Left lung (tissue), 10 donors: ENCODE data around the gene RASGEF1C. TPM values are rescaled to one million over a fixed set of nuclear protein-coding genes. Genes with fewer than 3 reads are reported as not detected.

Experiments used
- ATAC-seq: fragments of 200-7000 bp; cut with Tn5 transposase; one replicate; pipeline ENCODE4 v1.9.1; 2020; ENCODE audit warnings: moderate library complexity
- DNase-seq, 4 donors: peaks; one replicate each; pipeline ENCODE4 v3.0.0-alpha.2; 2013 to 2020
- H3K27ac ChIP-seq, 2 donors: fragments of 200-600 bp; sonication (generic) in 1 of 2; one replicate each; pipeline versions ENCODE4 v1.5.0 to v1.8.0; 2020 to 2021
- H3K27me3 ChIP-seq, 2 donors: fragments of 200-600 bp; sonication (generic) in 1 of 2; one replicate each; pipeline versions ENCODE4 v1.5.0 to v1.8.0; 2020 to 2021
- H3K36me3 ChIP-seq, 2 donors: fragments of 200-600 bp; sonication (generic) in 1 of 2; one replicate each; pipeline versions ENCODE4 v1.5.0 to v1.8.0; 2020 to 2021
- H3K4me1 ChIP-seq, 2 donors: fragments of 200-600 bp; one replicate each; pipeline ENCODE4 v1.8.0; 2021
- H3K4me3 ChIP-seq, 2 donors: fragments of 200-600 bp; sonication (generic) in 1 of 2; one replicate each; pipeline versions ENCODE4 v1.5.0 to v1.8.0; 2020 to 2021; ENCODE audit warnings: mild to moderate bottlenecking in 1 of 2
- H3K9me3 ChIP-seq, 2 donors: fragments of 200-600 bp; sonication (generic) in 1 of 2; one replicate each; pipeline versions ENCODE4 v1.5.0 to v1.8.0; 2020 to 2021
- CTCF ChIP-seq, 2 donors: fragments of 200-600 bp; sonication (generic) in 1 of 2; IDR thresholded peaks; one replicate each; pipeline versions ENCODE4 v1.5.0 to v1.8.0; 2021; ENCODE audit warnings: antibody characterized with exemption in 2 of 2
- intact Hi-C, 2 donors: fragments of 100-400 bp; cut with DNase I; formaldehyde crosslinking; loops; one replicate each; pipeline versions ENCODE4 v1.11.2 to v1.14.2; 2022
- polyA plus RNA-seq, 6 donors: library from polyadenylated mRNA; unstranded; fragments of 120-200 nt; gene quantifications; one replicate each; pipeline ENCODE4 v1.2.1, GENCODE V29; 2013; ENCODE audit not compliant: insufficient read length in 6 of 6
- total RNA-seq, 2 donors: library from RNA; stranded (reverse); fragmentation: NEBNext Ultra II Directional; extraction: Animal tissue kit (Norgen Biotek cat#: 25700); gene quantifications; one replicate each; pipeline ENCODE4 v1.2.1, GENCODE V29; 2021
- donor health status: DM: no; HTN: yes; CAD: no.
- donor health status: DM: no; HTN: no; CAD: no.

Gene RASGEF1C
- total and polyA plus RNA-seq, 8 donors = 0.09 to 0.34 (median 0.17) TPM; not detected in 3

DNA sequence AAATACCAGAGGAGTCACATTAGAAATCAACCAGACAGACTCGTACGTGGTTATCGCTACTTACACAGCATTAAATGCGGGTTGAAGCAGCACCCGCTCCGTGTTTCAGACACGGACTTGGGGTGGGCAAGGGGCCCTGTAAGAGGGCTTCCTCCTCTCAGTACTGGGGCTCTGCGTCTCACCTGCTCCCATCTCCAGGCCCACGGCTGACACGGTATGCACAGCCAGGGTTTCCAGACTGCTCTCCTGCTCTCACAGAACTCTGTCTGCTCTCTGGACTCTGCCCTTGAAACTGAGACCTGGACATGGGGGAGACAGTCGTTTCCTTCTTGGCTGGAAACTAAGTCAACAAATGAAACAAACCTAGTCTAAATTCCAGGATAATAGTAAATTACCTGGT, 24.7 kb upstream of the RASGEF1C start:
- ATAC-seq = no peak
- H3K36me3 ChIP-seq = peaks cover 0 to 90% of the 10 kb centered on the region in 2 donors

GRCh38 chr5:180230017-180230416, 21.0 kb upstream of the RASGEF1C start:
- Histone ChIP-seq H3K27me3 (no peaks in the 10 kb centered on the region), H3K27ac (no peak overlapping the region), H3K36me3 (peaks cover 0 to 58% of the 10 kb centered on the region in 2 donors), H3K9me3 (peaks cover 0 to 48% of the 10 kb centered on the region in 2 donors), H3K4me1 (no peaks in the 10 kb centered on the region), H3K4me3 (no peak overlapping the region)
- ATAC-seq = no peak
- no peak for TF ChIP-seq CTCF (IDR thresholded peaks at IDR 0.05)
- DNase-seq = no peak
- intact Hi-C loops = no loop called here

More for the DNA sequence above, 24.7 kb upstream of the RASGEF1C start:
- H3K4me1 ChIP-seq = no peaks in the 10 kb centered on the region
- no peak for TF ChIP-seq CTCF (IDR thresholded peaks at IDR 0.05)
- no peak for DNase-seq
- no peaks in the 10 kb centered on the region for H3K27me3 ChIP-seq
- H3K27ac ChIP-seq = no peak overlapping the region
- H3K4me3 ChIP-seq = no peak overlapping the region
- intact Hi-C loops = no loop called here
- peaks cover 0 to 37% of the 10 kb centered on the region in 2 donors for H3K9me3 ChIP-seq

DNA sequence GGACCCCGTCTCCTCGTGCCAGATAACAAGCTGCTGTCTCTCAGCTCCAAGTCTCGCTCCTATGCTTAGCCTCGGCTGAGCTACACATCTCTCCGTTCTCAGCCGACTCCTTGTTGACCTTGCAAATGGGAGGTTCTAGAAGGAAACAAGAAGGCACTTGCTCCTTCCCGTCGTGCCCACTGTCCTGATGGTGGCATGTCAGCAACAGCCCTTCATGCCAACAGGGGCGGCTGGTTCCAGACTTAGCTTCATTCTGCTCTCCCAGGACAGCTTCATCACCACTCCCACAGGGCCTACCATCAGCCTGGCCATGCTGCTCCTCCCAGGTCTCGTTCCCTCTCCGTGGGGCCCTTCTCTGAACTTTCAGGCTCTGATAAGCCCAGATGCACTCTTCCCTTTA, 13.0 kb upstream of the RASGEF1C start:
- H3K9me3 ChIP-seq = peaks cover 0 to 99% of the 10 kb centered on the region in 2 donors
- no peak overlapping the region for H3K27ac ChIP-seq
- no peak overlapping the region for H3K4me3 ChIP-seq
- intact Hi-C loops = no loop called here
- DNase-seq (no peak), ATAC-seq (no peak)
- no peaks in the 10 kb centered on the region for H3K4me1 ChIP-seq
- peaks cover 0 to 6% of the 10 kb centered on the region in 2 donors for H3K36me3 ChIP-seq
- no peak for TF ChIP-seq CTCF (IDR thresholded peaks at IDR 0.05)
- H3K27me3 ChIP-seq = no peaks in the 10 kb centered on the region

- H3K36me3 ChIP-seq = no peaks in the 10 kb centered on the region
- TF ChIP-seq CTCF (IDR thresholded peaks at IDR 0.05) = no peak
- intact Hi-C loops = no loop called here
- H3K27me3 ChIP-seq = peaks cover 0 to 4% of the 10 kb centered on the region in 2 donors
- ATAC-seq (no peak), DNase-seq (no peak)
- peaks cover 0 to 77% of the 10 kb centered on the region in 2 donors for H3K9me3 ChIP-seq
- H3K4me3 ChIP-seq = no peak overlapping the region
- H3K4me1 ChIP-seq = no peaks in the 10 kb centered on the region
- H3K27ac ChIP-seq = no peak overlapping the region
These were observed 8.8 kb upstream of the RASGEF1C start for GRCh38 chr5:180217797-180218196.

DNA sequence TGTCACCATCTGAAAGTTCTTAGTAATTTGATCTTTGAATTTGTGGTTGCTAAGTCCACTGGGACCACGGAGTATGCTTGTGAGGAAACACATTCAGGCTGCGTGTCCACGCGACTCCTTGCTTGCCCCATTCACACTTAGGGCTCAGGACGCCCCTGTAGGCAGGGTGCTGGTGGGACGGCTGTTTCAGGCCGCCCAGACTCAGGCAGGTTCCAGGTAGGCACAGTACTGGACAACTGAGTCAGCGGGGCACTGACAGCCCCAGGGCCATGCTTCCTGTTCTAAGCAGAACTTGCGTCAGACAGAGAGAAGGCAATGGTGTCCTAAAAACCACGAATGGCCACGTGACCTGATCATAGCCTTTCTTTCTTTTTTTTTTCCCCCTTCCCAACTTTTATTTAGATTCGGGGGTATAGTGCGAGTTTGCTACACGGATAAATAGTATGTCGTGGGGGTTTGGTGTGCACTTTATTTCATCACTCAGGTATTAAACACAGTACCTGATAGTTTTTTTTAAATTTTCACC, 7.7 kb upstream of the RASGEF1C start:
- Histone ChIP-seq H3K27me3 (peaks cover 0 to 15% of the 10 kb centered on the region in 2 donors), H3K36me3 (no peaks in the 10 kb centered on the region), H3K4me3 (no peak overlapping the region), H3K9me3 (peaks cover 0 to 66% of the 10 kb centered on the region in 2 donors), H3K4me1 (no peaks in the 10 kb centered on the region), H3K27ac (no peak overlapping the region)
- DNase-seq (no peak), ATAC-seq (no peak)
- intact Hi-C loops = no loop called here
- TF ChIP-seq CTCF (IDR thresholded peaks at IDR 0.05) = no peak
